HG02840 (cell line): ENCODE data around the gene AP4B1.
"Not testable (repeated sequence)": the region's sequence is repeated elsewhere in the genome, so short reads cannot be mapped to it uniquely, and the experiment has no call there.

Source experiments
- ATAC-seq: cut with Tn5 transposase; IDR thresholded peaks from one replicate; pipeline ENCODE4 v1.9.1; 2021; ENCODE audit warnings: mild to moderate bottlenecking, moderate library complexity, moderate number of reproducible peaks; ENCODE audit not compliant: unreplicated experiment, low FRiP score

AP4B1 gene

GRCh38 chr1:113904674-113905434 is at the start of gene AP4B1, which contains the start of gene DCLRE1B:
TSS of gene AP4B1 (minus strand) at chr1:113904799. CDS start at chr1:113904717, 82 bp downstream.
TSS of gene DCLRE1B (plus strand) at chr1:113905326. CDS start at chr1:113905587, 261 bp downstream.
- ATAC-seq = peak; percentile 91

- ATAC-seq = no peak
Measured at GRCh38 chr1:113951719-113952118, 47.1 kb upstream of the AP4B1 start.

DNA sequence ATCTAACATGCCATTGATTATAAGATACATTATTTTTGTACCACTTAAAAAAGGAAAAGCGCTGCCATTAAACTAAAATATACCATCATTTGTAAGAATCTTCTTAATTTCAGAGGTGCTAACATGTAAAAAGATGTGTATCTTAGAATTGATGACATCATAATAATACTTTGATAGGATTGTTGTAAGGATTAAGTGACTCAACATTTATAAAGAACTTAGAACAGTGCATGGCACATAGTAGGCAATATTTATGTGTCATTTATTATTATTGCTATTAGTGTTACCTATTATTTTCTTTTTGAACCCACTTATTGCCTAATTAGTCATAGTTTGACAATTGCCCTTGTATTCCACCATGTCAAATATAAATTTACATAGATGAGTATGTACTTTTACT is 46.3 kb upstream of the AP4B1 start:
- ATAC-seq = no peak

GRCh38 chr1:113949007-113949406 is 44.4 kb upstream of the AP4B1 start:
- ATAC-seq = no peak

DNA sequence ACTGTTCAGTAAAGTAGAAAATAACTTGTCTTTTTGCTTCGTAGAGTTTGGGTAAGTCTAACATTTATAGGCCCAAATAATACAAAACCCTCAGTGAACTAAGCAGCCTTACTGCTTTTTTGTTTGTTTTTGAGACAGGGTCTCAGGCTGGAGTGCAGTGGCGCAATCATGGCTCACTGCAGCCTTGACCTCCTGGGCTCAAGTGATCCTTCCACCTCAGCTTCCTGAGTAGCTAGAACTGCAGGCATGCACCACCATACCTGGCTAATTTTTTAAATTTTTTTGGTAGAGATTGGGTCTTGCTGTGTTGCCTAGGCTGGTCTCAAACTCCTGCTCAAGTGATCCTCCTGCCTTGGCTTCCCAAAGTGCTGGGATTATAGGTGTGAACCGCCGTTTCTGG is 43.6 kb upstream of the AP4B1 start:
- not testable (repeated sequence) for ATAC-seq

GRCh38 chr1:113947388-113948107 is 42.9 kb upstream of the AP4B1 start:
- ATAC-seq = no peak

DNA sequence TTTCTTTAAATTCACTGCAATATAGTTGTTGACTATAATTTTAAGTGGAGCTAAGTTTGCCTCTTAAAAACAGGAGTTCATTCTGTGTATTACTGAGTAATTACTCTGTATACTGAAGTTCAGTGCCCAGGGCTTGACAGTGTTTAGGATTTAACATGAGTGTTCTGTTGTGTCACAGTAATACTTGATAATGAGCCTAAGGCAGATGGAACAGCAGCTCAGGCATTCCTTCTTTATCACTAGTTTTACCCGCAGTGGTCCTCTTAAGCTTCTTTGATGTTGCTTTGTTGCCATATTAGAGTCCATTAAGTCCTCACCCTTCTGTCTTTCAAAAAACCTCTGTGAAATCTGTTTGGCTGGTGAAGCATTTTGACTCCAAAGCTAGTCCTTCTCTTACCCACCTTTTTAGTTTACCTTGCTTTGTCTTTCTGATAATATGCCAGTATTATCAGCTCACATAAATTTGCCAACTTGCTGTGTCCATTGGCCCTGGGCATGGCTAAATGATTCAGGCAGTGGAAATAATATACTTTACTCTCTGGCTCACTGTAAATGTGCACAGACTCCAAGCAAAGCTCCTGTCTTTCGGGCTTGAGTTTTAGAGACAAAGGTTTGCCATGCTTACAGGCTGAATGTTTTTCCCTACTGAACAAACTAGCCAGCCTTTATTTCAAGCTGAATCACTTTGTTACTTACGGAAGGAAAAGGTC is 42.2 kb upstream of the AP4B1 start:
- no peak for ATAC-seq

GRCh38 chr1:113946112-113946511 is 41.5 kb upstream of the AP4B1 start:
- no peak for ATAC-seq

DNA sequence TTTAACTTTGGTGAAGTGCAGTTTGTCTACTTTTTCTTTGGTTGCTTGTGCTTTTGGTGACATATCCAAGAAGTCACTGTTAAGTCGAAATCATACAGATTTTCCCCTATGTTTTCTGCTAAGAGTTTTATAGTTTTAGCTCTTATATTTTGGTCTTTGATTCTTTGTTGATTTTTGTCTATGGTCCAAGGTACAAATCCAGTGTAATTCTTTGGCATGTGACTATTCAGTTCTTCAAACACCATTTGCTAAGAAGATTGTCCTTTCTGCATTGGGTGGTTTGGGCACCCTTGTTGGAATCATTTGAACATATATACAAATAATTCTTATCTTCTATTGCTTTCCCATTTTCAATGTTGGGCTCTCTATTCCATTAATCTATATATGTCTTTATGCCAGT is 40.7 kb upstream of the AP4B1 start:
- no peak for ATAC-seq

GRCh38 chr1:113943028-113943811 is 38.6 kb upstream of the AP4B1 start:
- no peak for ATAC-seq

DNA sequence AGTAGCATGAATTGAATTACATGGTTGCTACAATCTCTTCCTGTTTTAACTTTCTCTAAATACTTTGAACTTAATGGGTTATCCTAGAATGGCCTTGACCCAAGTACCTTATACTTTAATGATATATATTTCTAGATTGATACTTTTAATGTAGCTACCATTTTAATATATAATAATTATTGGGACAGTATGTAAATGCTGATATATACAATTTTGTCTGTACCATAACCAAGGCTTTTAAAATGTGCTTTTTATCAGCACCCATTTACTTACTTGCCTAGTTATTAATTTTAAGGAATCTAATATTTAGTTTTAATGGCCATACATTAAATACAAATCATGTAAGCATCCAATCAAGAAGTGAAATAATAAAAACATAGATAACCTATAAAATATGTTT is 37.9 kb upstream of the AP4B1 start:
- no peak for ATAC-seq

- ATAC-seq = no peak
Measured at GRCh38 chr1:113941245-113941559, 36.6 kb upstream of the AP4B1 start.

- peak; percentile 57 for ATAC-seq
Measured at GRCh38 chr1:113940365-113941244, 36.0 kb upstream of the AP4B1 start.

DNA sequence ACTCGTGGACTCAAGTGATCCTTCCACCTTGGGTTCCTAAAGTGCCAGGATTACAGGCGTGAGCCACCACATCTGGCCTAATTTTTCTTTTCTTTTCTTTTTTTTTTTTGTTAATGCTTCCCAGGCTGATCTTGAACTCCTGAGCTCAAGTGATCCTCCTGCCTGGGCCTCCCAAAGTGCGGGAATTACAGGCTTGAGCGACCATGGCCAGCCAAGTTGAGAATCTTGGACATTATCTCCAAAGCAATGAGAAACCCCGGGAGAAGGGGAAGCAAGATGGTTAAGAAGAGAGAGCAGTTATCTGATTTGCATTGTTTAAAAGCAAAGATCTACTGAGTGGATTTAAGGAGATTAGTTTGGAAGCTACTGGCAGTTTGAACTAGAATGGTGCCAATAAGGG is 33.6 kb upstream of the AP4B1 start:
- ATAC-seq = no peak

DNA sequence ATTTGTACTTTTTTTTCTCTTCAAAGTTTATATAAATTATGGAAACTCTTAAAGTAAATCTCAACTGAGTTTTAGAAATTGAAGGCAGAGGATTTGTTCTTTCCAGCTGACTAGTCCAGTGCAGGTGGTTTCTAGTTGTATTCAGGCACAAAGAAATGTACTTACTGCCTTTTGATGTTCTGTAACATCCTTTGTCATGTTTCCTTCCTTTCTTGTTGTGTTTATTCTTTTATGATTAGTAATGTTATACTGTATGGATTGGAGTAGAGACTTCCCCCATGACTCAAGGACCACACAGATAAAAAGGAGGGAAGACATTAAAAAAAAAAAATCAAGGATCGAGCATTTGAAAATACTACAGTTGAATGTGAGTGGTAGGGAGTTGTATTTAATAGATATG is 32.5 kb upstream of the AP4B1 start:
- ATAC-seq = no peak

DNA sequence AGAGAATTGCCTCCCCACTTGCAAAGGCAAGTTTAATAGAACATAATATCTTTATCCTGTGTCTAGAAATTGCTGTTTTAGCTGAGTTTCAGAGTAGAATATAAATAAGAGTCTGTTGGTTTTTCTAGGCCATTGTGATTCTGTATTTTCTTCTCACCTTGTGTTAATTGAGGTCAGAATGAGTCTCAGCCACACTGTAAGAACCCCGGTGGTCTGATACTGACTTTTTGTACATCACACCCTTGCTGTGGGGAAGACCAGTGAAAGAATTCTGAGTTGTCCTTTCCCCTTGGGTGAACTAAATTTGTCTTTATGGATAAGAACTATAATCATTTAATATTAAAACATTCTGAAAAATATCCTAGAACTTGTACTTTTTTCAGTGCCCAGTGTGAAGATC is 31.4 kb upstream of the AP4B1 start:
- no peak for ATAC-seq

DNA sequence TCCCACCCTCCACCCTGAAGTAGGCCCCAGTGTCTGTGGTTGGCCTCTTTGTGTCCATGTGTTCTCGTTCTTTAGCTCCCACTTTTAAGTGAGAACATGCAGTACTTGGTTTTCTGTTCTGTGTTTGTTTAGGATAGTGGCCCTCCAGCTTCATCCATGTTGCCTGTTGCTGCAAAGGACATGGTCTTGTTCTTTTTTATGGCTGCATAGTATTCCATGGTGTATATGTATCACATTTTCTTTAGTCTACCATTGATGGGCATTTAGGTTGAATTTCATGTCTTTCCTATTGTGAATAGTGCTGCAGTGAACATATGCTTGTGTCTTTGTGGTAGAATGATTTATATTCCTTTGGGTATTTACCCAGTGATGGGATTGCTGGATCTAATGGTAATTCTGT is 30.6 kb upstream of the AP4B1 start:
- no peak for ATAC-seq

- ATAC-seq = no peak
Measured at GRCh38 chr1:113934511-113935055, 30.0 kb upstream of the AP4B1 start.

DNA sequence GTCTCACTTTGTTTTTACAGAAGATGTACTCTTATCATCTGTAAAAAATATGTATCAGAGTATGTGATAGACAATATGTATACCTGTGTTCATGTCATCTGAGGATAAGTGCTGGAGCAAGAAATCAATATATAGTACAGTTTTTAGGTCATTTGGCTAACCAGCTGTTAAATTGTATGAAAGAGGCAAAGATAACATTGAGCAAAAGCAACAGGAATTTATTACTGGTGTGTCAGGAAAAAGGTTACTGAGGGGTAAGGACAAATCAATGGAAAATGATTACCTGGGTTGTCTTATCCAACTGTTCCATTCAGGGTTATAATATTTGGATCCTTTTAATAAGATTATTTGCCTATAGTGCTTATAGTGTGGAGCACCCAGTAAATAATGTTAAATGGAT is 29.4 kb upstream of the AP4B1 start:
- ATAC-seq = no peak
